Smooth muscle cell (in vitro differentiated cells): ENCODE data around the gene ASF1A. TPM values are rescaled to one million over a fixed set of nuclear protein-coding genes. Genes with fewer than 3 reads are reported as not detected.

Experiments
- DNase-seq: peaks from one replicate; lab custom pipeline; 2025; ENCODE audit not compliant: unreplicated experiment; lab: John Stamatoyannopoulos, UW
- H2AFZ ChIP-seq: fragments of 200-600 bp; sonication (generic); 2 replicates; pipeline ENCODE4 v1.6.0; 2016; ENCODE audit warnings: antibody characterized with exemption, low read depth, mild to moderate bottlenecking
- H3F3A ChIP-seq: fragments of 200-600 bp; sonication (generic); 2 replicates; pipeline ENCODE4 v1.6.0; 2017; ENCODE audit warnings: antibody characterized with exemption, low read depth
- H3K27ac ChIP-seq: fragments of 200-600 bp; sonication (generic); 2 replicates; pipeline ENCODE4 v1.5.1; 2016; ENCODE audit warnings: low read depth, mild to moderate bottlenecking
- H3K27me3 ChIP-seq: fragments of 200-600 bp; sonication (generic); 2 replicates; pipeline ENCODE4 v1.6.1; 2016; ENCODE audit warnings: low read depth, mild to moderate bottlenecking
- H3K36me3 ChIP-seq: fragments of 200-600 bp; sonication (generic); 2 replicates; pipeline ENCODE4 v1.5.1; 2016; ENCODE audit warnings: low read depth
- H3K4me1 ChIP-seq: fragments of 200-600 bp; sonication (generic); 2 replicates; pipeline ENCODE4 v1.5.1; 2016; ENCODE audit warnings: low read depth
- H3K4me2 ChIP-seq: fragments of 200-600 bp; sonication (generic); 2 replicates; pipeline ENCODE4 v1.6.0; 2016; ENCODE audit warnings: mild to moderate bottlenecking
- H3K4me3 ChIP-seq: fragments of 200-600 bp; sonication (generic); 2 replicates; pipeline ENCODE4 v1.5.1; 2016; ENCODE audit warnings: mild to moderate bottlenecking
- H3K79me2 ChIP-seq: fragments of 200-600 bp; sonication (generic); 2 replicates; pipeline ENCODE4 v1.6.0; 2016; ENCODE audit warnings: low read depth, mild to moderate bottlenecking
- H3K9ac ChIP-seq: fragments of 200-600 bp; sonication (generic); 2 replicates; pipeline ENCODE4 v1.6.0; 2016; ENCODE audit warnings: low read depth
- H3K9me3 ChIP-seq: fragments of 200-600 bp; sonication (generic); replicated peaks from 2 replicates; pipeline ENCODE4 v1.5.1; 2016; ENCODE audit warnings: low read depth
- H4K20me1 ChIP-seq: fragments of 200-600 bp; sonication (generic); 2 replicates; pipeline ENCODE4 v1.6.0; 2016; ENCODE audit warnings: low read depth
- CTCF ChIP-seq: fragments of 200-600 bp; sonication (generic); IDR thresholded peaks from 2 replicates; pipeline ENCODE4 v1.5.1; 2017; ENCODE audit warnings: borderline replicate concordance, mild to moderate bottlenecking, antibody characterized with exemption; ENCODE audit not compliant: insufficient read depth, poor library complexity, severe bottlenecking
- WGBS: methylation state at CpG from one replicate; pipeline ENCODE4 v1.1.7; 2016; ENCODE audit warnings: low lambda C conversion rate; 5-methylcytosine and 5-hydroxymethylcytosine counted together
- polyA plus RNA-seq: library from polyadenylated mRNA; unstranded; fragments of >200 nt; fragmentation: Nextera tagmentation; extraction: Ambion mirVana; gene quantifications from 2 replicates; pipeline ENCODE4 v1.2.1, GENCODE V29; 2016
- total RNA-seq: library from RNA; depleted of rRNA; stranded (reverse); fragments of >200 nt; gene quantifications from 2 replicates; pipeline ENCODE4 v1.2.3, GENCODE V29; 2014

Gene ASF1A
- total and polyA plus RNA-seq, 2 experiments from 2014 or later: 33.4 to 38.8 TPM

GRCh38 chr6:118903138-118903537 lies 9.2 kb downstream of the ASF1A start:
- H3K27ac ChIP-seq: peak overlapping the region; percentile 93
- no peak for TF ChIP-seq CTCF
- H4K20me1 ChIP-seq: peaks cover 27% of the 10 kb centered on the region
- no peak overlapping the region for H3K4me3 ChIP-seq
- no peak overlapping the region for H2AFZ ChIP-seq
- H3K27me3 ChIP-seq: no peaks in the 10 kb centered on the region
- peaks cover 22% of the 10 kb centered on the region for H3K36me3 ChIP-seq
- no peak for DNase-seq
- H3K4me2 ChIP-seq: peak overlapping the region; percentile 72
- peak overlapping the region; percentile 66 for H3K9ac ChIP-seq
- 41% methylated on average over 2 of the region's 2 CpGs for WGBS
- H3F3A ChIP-seq: no peaks in the 10 kb centered on the region
- H3K79me2 ChIP-seq: peaks cover 71% of the 10 kb centered on the region
- H3K4me1 ChIP-seq: peaks cover 24% of the 10 kb centered on the region
- no peaks in the 10 kb centered on the region for H3K9me3 ChIP-seq

- Histone ChIP-seq H4K20me1 (peaks cover 27% of the 10 kb centered on the region), H3K27me3 (no peaks in the 10 kb centered on the region), H3K79me2 (peaks cover 66% of the 10 kb centered on the region), H3K9me3 (no peaks in the 10 kb centered on the region), H3K4me1 (peaks cover 24% of the 10 kb centered on the region), H3K27ac (peak overlapping the region; percentile 93), H3K36me3 (peaks cover 28% of the 10 kb centered on the region), H3K4me3 (no peak overlapping the region), H3K4me2 (no peak overlapping the region), H3K9ac (no peak overlapping the region), H2AFZ (no peak overlapping the region), H3F3A (no peaks in the 10 kb centered on the region)
- 76% methylated on average over 6 of the region's 6 CpGs for WGBS
- TF ChIP-seq CTCF: no peak
- no peak for DNase-seq
These were observed 9.7 kb downstream of the ASF1A start for GRCh38 chr6:118903691-118904090.

DNA sequence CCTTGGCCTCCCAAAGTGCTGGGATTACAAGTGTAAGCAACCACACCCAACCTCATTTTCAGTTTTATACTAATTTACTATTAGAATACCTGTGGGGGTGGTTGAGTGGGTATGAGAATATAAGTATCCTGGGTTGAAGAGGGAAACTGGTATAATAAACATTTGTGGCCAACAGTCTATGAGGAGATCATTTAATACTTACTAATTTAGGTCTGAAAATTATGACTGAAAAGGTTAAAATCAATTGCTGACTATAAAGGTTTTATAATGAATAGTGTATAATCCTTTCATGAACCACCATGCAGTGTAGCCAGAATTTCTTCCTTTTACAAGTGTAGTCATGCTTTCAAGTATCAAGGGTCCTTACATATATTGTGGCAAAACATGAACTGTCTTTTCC lies 11.1 kb downstream of the ASF1A start:
- Histone ChIP-seq H3K4me2 (no peak overlapping the region), H3F3A (no peaks in the 10 kb centered on the region), H3K79me2 (peaks cover 52% of the 10 kb centered on the region)

More for the DNA sequence above, 11.1 kb downstream of the ASF1A start:
- no peak overlapping the region for H2AFZ ChIP-seq
- H3K4me1 ChIP-seq: peaks cover 21% of the 10 kb centered on the region
- no peak for DNase-seq
- peaks cover 19% of the 10 kb centered on the region for H4K20me1 ChIP-seq
- H3K27me3 ChIP-seq: no peaks in the 10 kb centered on the region
- no peak overlapping the region for H3K4me3 ChIP-seq
- no peaks in the 10 kb centered on the region for H3K9me3 ChIP-seq
- no peak overlapping the region for H3K9ac ChIP-seq
- H3K27ac ChIP-seq: no peak overlapping the region
- peaks cover 29% of the 10 kb centered on the region for H3K36me3 ChIP-seq
- TF ChIP-seq CTCF: no peak
